Sigmoid colon (tissue), 4 donors: ENCODE data around the gene NEK4.

ENCODE experiments used
- CTCF ChIP-seq, 4 experiments: fragments of 450-650 bp in 3 of 4; fragments of 200-600 bp in 1 of 4; IDR thresholded peaks; one replicate each; pipeline ENCODE4 v1.5.1; 2016 to 2019; ENCODE audit warnings: antibody characterized with exemption in 4 of 4, mild to moderate bottlenecking in 3 of 4, moderate library complexity in 2 of 4
- EP300 ChIP-seq, 4 donors: sonication (generic); formaldehyde crosslinking; IDR thresholded peaks; one replicate each; pipeline ENCODE4 v1.6.1; 2017; ENCODE audit warnings: antibody characterized with exemption in 4 of 4
- POLR2AphosphoS5 ChIP-seq, 4 donors: sonication (generic); formaldehyde crosslinking; IDR thresholded peaks; one replicate each; pipeline ENCODE4 v1.6.1; 2017; ENCODE audit warnings: antibody characterized with exemption in 4 of 4

DNA sequence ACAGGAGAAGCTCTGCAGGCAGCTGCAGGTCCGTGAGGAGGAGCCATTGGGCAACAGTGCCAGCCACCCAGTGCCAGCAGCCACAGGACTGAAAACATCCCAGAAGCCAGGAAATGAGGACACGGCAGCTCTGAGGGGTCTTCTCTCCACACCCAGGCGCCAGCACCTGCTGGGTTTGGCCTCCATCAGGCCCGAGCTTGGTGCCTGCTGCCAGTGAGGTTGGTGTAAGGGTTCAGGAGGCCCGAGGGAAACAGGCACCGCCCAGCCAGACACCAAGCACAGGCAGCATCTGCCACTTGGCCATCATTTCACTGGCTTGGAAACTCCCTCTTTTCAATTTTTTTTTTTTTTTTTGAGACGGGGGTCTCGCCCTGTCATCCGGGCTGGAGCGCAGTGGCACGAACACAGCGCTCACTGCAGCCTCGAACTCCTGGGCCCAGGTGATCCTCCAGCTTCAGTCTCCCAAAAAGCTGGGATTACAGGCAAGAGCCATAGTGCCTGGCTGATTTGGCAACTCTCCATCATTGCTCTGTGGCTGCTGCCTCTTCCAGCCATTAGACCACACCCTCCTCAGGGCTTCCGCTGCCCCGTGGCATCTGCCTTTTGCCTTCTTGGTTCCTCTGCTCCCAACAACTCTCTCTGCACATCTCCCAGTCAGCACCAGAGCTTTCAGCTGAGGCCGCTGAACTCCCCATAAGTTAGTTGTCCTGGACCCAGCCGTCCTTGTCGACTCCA is 22.4 kb upstream of the NEK4 start:
- TF ChIP-seq CTCF (IDR thresholded peaks at IDR 0.05) (no peak), POLR2AphosphoS5 (IDR thresholded peaks at IDR 0.05) (no peak), EP300 (IDR thresholded peaks at IDR 0.05) (no peak)
